Hepatic stellate cell (primary cell): ENCODE data around the gene MCF2L.

ENCODE experiments used
- DNase-seq: peaks from one replicate; pipeline ENCODE4 v3.0.0; 2011; ENCODE audit warnings: low spot score

The MCF2L gene

DNA sequence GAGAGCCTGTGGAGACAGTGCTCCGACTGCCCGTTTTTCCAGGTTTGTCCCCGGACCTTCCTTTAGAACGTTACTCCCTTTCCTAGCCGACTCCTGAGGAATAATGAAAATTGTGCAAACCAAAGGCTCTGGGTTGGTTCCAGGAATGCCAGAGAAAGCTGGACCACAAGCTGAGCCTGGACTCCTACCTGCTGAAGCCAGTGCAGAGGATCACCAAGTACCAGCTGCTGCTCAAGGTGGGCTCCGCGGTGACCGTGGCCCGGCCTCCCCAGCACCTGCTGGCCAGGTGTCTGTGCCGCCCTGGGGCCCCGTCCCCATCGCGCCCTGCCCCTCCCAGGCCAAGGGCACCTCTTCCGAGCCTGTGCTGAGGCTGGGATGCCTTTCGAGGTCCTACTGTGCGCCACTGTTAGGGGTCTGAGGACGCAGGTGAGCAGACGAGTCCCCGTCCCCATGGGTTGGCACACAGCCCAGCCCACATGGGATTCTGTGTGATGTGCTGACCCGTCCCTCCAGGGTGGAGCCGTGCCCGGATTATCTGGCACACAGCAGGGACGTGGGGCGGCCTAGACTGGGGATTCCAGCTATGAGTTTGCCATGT is 116.0 kb downstream of the MCF2L start:
- DNase-seq: no peak

DNA sequence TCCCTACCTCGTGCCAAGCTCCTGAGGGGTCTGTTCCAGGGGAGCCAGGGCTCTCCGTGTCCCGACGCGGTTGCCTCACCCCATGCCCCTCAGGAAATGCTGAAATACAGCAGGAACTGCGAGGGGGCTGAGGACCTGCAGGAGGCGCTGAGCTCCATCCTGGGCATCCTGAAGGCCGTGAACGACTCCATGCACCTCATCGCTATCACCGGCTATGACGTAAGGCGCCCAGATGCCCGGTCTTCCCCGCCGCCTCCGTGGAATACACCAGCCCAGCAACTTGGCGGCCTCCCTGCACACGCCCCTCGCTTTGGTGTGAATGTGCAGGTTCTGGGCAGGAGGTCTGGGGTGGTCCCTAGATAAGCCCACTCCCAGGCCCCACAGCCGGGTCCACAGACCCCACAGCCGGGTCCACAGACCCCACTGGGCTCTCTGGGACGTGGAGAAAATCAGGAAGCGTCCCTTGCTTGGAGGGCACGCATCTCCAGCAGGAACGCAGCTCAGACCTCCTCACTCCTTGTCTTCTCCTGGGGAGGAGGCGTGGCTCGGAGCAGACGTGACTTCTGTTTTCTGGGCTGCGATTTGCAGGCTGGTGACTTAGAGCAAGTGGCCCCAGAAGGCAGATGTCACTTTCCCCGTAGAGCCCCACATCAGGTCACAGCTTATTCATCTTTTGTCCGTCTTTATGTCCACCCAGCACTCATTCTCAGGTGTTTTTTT is 117.2 kb downstream of the MCF2L start:
- DNase-seq: no peak

DNA sequence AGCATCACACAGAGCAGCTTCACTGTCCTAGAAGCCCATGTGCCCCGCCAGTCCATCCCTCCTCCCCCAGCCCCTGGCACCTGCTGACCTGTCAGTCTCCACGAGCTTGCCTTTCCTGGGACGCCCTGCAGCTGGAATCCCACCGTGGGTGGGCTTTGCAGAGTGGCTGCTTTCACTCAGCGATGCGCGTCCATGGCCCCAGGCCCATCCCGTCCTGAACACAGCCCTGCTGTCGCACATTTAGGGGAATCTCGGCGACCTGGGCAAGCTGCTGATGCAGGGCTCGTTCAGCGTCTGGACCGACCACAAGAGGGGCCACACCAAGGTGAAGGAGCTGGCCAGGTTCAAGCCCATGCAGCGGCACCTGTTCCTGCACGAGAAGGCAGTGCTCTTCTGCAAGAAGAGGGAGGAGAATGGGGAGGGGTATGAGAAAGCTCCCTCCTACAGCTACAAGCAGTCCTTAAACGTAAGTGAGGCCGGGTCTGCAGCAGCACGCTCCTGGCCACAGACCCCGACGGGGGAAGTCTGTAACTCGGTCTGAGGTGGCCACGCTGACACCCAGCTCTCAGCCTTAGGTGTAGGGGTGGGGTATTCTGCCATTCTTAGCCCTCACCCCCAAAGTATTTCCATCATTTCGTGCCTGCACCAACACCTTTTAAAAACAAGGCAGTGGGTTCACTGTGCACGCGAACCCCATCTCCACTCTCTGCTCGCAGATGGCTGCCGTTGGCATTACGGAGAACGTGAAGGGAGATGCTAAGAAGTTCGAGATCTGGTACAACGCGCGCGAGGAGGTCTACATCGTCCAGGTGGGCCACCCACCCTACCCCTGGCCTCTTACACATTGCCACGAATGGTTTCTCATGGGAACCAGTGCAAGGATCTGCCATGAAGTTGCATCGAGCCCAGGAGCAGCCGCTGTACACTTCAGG is 118.2 kb downstream of the MCF2L start:
- no peak for DNase-seq

DNA sequence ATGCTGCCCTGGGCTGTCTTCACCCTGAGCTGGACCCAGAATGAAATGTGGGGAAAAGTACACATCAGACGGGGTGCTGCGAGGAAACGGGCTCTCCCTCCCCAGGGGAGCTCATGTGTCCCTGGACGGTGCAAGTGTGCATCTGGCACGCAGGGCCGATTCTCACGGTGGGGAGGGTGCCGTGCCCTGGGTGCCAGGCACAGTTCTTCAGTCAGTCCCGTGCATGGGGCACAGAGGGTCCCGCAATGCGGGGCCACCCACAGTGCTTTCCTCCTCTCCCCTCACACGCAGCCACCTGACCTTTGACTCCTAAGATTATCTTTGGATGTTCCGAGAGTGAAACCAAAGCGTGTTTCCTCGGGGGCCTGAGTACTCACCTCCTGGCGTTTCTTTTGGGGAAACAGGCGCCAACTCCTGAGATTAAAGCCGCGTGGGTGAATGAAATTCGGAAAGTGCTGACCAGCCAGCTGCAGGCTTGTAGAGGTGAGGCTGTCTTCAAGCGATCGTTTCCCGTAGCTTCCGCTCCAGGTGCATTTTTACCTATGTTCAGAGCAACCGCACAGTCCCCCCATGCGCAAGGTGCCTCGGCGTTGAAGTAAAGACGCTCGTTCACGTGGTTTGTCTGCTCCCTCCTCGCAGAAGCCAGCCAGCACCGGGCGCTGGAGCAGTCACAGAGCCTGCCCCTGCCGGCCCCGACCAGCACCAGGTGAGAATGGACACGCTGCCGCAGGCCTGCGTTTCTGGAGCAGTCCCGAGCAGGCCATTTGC is 119.1 kb downstream of the MCF2L start:
- DNase-seq: no peak

DNA sequence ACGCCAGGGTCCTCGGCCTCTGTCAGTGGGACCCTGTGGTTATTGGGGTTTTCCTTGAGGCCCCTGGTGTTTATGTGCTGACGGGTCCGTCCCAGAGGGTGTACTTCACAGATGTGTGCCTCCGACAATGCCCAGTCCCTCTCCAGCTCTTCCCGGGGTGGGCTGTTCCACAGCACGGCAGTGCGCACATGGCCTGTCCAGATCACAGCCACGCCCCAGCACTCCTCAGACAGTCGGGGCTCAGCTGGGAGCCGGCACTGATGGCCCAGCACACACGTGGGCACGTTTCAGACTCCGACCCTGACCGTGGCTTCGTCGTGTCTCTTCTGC is 119.6 kb downstream of the MCF2L start:
- no peak for DNase-seq

DNA sequence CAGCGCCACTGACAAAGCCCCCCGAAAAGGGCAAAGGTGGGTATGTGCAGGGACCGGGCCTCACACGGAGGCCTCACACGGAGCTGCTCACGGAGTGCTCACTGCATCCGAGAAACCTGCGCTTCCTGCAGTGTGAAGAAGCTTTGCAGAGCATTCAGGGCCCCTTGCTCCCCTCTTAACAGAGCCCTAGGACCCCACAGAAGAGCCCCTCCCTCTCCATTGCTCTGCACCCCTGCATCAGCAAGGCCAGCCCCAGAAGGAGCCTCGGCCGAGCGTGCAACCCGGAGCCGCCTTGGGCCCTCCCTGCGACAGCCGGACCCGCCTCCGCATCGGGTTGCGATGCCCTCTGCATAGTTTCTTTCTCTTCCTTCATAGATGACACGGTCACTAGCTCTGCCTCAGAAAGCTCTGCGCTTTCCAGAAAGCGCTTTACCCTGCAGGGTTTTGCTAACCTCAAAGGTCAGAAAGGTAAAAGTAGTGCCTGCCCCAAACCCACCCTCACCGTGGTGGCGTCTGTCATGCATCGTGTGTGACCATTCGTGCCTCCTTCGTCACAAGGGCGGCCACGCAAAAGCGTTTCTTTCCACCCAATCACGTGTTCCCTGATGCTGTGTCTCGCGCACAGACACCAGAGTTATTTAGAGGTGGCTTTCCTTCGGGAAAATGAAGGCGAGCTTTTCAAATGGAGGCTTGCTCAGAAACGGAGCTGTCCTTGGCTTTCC is 120.8 kb downstream of the MCF2L start:
- DNase-seq: no peak

DNA sequence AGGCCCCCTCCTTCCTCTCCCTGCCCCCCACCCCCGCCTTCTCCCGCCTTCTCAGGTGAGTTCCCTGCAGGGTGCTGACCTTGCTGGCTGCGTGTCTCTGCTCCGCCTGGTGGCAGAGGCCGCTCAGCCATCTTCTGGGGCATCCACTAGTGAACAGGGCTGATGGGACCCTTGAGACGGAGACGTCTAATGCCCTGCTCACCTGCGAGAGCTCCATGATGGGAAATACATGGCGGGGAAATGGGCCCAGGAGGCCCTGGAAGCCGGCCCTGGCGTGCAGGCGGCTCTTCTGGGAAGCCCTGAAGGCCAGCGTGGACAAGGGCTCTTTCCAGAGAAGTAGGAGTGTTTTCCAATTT is 121.4 kb downstream of the MCF2L start:
- no peak for DNase-seq

DNA sequence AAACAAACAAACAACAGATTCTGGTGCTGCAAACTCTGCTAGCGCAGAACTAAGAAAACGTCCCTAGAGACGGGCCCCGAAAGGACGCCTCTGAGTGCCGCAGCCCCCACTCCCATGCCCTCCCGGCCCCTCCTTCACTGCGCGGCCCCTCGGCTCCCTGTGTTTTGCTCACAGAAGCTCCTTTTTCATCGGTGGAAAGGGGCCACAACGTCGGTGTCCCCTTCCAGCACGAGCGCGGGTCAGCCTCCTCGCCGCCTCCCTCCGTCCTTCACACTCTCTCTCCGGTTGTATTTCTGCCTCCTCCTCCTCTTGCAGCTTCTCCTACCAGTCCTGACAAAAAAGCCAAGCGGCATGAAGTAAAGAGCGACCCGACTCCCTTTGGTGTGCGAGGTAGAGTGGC is 121.8 kb downstream of the MCF2L start:
- DNase-seq: no peak

DNA sequence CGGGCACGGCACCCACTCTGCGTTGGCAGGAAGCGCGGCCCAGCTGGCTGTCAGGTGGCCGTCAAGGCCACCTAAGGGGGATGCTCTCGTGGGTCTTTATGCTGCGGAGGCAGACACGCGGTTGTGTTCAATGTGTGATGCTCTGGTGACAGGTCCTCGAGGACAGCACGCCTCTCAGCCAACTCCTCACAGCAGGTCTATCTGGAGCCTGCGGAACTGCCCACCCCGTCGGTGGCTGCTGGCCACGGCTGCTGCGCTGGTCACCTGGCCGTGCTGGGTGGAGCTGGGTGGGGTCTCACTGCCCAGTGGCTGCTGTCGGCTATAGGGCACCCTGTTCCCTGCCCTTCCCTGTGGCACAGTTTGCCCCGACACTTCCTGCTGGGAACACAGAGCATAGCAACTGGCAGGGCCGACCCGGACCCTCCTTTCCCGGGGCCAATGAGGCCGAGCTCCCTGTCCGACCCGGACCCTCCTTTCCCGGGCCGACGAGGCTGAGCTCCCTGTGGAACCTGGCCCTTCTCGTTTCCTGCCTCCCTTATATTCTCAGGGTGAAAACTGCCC is 122.3 kb downstream of the MCF2L start:
- no peak for DNase-seq

DNA sequence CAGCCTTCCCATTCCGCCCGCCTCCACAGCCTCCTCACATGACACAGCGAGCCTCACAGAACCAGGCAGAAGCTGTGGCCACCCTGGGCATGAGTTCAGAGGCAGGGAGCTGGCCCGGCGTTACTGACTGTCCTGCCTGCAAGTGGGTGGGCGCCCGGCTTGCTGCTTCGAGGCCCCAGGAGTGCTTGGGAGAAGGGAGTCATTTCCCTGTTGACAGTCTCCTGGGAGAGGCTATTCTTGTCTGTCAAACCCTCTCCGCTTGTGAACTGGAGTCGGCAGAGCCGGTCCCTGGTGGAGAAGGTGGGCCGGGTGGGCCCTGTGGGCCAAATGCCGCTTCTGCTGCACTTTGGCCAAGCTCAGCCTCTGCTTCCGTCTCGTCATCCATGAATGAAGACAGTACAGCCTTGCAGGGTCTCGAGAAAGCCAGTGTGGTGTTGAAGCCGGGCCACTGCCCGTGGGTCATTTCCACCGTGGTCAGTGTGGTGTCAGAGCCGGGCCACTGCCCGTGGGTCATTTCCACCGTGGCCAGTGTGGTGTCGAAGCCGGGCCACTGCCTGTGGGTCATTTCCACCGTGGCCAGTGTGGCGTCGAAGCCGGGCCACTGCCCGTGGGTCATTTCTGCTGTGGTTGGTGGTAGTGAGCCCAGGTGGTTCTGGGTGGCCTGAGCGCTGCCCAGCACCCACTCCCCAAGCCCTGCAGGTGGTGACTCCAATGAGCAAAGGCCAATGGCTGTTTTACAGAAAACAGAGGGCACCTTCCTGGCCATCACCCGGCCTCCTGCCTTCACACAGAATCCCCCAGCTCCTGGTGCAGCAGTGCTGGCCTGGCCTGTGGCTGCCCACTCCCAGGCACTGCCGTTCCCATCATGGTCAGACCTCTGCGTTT is 123.1 kb downstream of the MCF2L start:
- no peak for DNase-seq

DNA sequence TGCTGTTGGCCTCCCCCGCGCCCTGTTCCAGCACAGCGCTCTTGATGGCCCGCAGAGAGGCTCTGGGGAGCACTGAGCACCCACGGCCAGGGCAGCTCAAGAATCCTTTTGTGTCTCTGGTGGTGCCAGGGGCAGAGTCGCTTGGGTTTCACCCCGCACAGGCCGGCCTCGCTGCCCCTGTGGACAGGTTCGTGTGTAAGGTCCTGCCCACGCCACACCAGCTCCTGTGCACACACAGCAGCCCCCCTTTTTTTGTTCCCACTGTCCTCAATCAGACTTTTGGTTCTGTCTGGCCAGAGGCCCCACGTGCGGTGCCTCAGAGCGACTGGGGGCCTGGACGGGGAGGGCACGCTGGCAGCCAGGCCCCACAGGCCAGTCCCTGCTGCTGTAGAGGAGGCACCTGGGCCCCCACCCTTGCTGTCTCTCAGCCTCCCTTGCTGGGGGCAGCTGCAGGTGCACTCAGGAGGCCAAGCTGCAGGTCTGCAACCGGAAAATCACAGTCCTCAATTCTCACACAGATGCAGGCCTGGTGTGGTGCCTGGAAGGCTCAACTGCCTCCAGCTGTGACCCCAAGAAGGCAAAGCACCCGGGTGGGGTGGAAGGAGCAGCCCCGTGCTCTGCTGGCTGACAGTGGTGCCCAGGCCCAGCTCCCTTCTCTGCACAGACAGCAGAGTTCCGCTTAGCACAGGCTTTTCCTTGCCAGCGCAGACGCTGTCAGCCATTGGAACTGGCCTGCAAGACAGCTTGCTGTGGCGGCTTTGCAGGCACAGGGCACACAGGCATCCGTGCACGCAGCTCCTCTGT is 124.0 kb downstream of the MCF2L start:
- DNase-seq: no peak

DNA sequence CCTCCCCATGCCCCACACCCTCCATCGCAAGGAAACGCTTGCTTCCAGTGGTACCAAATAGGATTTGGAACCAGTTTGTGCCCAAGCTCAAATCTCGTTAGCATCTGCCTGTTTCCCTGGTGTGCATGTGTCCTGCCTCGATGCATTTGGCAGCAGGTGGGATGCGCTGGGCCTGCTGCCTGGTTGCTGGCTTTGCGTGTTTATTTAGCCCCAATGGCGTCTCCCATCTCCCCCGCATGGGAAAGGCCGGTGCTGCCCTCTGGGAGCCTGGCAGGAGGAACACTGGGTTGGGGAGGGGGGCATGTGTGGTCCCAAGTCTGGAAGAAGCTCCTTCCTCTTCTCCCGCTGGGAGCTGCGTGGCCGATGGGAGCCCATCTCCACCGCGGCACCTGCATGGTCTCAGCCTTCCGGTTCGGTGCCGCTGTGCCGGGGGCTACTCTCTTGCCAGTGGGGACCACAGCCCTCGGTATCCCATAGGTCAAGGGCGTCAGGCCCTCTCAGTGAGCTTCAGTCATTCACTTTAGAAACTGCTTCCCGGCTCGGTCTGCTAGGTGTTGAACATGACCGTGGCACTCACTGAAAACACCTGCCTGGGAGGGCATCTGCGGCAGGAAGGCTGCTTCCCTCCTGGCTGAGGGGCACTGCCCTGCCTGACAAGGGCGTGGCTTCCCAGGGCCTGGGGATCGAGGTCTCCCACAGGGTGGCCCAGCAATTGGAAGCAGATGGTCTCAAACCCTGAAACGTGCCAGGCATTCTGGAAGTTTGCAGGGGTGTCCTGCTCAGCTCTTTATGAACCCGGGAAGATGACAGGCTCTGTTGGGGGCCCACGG is 124.8 kb downstream of the MCF2L start:
- no peak for DNase-seq

DNA sequence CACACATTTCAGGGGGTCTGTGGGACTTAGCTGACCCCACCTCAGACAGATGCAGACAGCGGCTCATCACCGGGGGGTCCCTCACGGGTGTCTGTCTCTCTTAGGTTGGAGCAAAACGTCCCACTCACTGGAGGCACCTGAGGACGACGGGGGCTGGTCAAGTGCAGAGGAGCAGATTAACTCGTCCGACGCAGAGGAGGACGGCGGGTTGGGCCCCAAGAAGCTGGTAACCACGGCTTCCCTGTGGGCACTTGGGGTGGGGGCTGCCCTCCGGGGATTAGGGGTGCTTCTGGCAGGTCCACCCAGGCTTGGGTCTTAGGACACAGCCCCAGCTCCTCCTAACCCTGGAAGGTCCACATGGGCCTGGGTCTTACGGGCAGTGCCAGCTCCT is 125.4 kb downstream of the MCF2L start:
- DNase-seq: no peak

DNA sequence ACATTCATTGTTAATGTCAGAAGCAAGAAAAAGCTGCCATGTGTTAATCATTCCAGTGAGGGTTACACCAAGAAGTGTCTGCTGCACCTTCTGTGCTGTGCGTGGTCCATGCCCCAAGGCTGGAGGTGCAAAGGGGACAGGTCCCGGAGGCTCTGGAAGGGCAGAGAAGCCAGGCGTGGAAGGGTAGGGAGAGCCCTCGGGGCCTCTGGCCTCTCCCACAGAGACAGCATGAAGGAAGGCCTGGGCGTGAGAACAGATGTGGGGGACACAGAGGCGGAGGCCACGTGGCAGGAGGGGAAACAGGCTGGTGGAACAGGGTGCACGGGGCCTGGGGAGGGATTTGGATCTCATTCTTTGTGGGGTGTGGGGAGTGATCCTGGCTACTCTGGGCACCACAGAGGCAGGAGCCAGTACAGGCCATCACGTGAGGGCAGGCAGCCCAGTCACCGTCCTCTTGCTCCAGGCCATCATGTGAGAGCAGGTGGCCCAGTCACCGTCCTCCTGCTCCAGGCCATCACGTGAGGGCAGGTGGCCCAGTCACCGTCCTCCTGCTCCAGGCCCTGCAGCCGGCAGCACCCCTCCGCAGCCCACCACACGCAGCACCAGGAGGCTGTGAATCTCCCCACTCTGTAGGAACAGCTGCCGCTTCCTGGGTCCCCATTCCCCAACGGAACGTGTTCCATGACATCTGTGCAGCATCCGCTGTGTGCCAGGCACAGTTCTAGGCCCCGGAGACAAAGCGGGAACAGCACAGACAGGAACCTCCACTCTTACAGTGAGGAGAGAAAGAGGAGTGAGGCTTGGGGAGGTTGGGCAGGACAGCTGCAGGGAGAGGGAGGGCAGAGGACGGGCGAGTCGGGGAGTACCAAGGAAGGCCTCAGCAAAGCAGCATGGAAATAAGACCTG is 126.4 kb downstream of the MCF2L start:
- DNase-seq: no peak

DNA sequence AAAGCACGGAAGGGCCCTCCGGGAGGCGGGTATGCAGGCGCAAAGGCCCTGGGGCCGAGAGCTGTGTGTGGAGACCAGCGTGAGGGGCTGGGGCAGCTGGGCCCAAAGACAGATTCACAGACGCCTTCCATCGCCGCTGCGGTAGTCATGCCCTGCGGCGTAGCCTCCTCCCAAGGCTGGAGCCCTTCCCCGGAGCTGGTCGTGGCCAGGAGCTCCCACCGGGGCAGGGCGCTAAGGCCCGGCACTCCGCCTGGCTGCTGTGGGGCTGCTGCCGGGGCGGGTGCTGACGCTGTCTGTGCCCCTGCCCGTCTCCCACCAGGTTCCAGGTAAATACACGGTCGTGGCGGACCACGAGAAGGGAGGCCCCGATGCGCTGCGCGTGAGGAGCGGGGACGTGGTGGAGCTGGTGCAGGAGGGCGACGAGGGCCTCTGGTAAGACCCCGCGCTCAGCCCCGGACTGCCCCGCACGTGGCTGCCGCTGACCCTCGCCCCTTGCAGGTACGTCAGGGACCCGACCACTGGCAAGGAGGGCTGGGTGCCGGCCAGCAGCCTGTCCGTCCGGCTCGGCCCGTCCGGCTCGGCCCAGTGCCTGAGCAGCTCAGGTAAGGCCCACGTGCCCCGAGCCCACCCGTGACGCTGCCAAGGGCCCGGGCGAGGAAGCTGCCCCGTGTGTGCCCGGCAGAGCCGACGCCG is 127.2 kb downstream of the MCF2L start:
- no peak for DNase-seq

DNA sequence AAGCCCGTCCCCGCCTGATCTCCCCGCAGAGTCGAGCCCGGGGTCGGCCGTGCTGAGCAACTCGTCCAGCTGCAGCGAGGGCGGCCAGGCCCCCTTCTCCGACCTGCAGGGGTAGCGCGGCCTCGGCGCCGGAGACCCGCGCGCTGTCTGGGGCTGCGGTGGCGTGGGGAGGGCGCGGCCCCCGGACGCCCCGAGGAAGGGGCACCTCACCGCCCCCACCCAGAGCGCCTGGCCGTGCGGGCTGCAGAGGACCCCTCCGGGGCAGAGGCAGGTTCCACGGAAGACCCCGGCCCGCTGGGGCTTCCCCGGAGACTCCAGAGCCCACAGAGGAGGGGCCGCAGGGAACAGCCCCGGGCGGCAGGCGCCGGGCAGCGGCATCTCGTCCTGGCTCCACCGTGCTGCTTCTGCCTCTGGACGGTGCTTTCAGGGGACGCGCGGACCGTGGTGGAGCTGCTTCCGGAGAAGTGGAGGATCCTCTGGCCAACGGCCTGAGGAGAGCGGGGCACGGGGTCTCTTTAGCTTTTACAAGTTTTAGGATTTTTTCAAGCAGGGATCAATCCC is 127.8 kb downstream of the MCF2L start:
- no peak for DNase-seq

DNA sequence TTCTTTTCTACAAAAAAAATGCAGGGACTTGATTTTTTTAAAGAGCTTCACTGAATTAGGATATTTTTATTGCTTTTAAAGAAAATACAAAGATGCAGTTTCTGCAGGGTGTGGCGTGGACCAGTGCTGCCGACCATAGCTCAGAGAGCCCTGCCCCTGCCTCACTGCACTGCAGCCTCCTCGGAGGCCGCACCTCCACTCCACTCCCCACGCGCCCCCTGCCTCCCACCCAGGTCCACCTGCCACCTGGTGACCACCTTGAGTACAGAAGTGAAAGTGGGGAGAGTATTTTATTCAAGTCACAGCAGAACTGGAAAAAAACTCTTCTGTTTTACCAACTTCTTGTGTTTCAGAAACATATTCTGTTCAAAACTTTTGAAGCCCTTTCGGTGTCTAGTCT is 128.6 kb downstream of the MCF2L start:
- DNase-seq: no peak
